ENCODE measurements around the gene CRELD1. TPM values are rescaled to one million over a fixed set of nuclear protein-coding genes. Genes with fewer than 3 reads are reported as not detected.

Gene CRELD1
- total and polyA plus RNA-seq, 10 donors, result 17.7 to 40.9 (median 30.6) TPM

GRCh38 chr3:9913601-9914000 lies 20.0 kb upstream of the CRELD1 start:
- DNase-seq, result no peak
- Histone ChIP-seq H3K27ac (no peak overlapping the region), H3K27me3 (replicated peaks in 1 of 7) (peaks cover 0 to 22% (median 0%) of the 10 kb centered on the region in 7 donors), H3K4me3 (no peak overlapping the region), H3K9me3 (no peaks in the 10 kb centered on the region), H3K36me3 (no peaks in the 10 kb centered on the region), H3K4me1 (peaks cover 10 to 58% (median 38%) of the 10 kb centered on the region in 6 donors)
- intact Hi-C loops (cut with DNase I; ENCODE audit: low total_unique reads), result no loop called here
- WGBS, 5 donors, result 79 to 92% (median 87%) methylated on average over 4 to 5 of the region's 5 CpGs
- TF ChIP-seq CTCF (IDR thresholded peaks at IDR 0.05 in 8 of 11, conservative IDR thresholded peaks at IDR 0.05 in 3 of 11) (no peak), POLR2A (IDR thresholded peaks at IDR 0.05) (no peak), POLR2AphosphoS5 (IDR thresholded peaks at IDR 0.05) (no peak)

GRCh38 chr3:9914011-9914410 lies 19.6 kb upstream of the CRELD1 start:
- intact Hi-C loops (cut with DNase I; ENCODE audit: low total_unique reads), result no loop called here
- Histone ChIP-seq H3K36me3 (no peaks in the 10 kb centered on the region), H3K9me3 (no peaks in the 10 kb centered on the region), H3K4me3 (no peak overlapping the region), H3K27ac (peak overlapping the region in 2 of 8 donors; percentile 79 to 84), H3K27me3 (replicated peaks in 1 of 7) (peaks cover 0 to 22% (median 0%) of the 10 kb centered on the region in 7 donors), H3K4me1 (peaks cover 10 to 62% (median 38%) of the 10 kb centered on the region in 6 donors)
- no peak for DNase-seq
- WGBS, 5 donors, result 75 to 88% (median 87%) methylated on average over 1 of the region's 1 CpG
- TF ChIP-seq POLR2A (IDR thresholded peaks at IDR 0.05), result no peak
- TF ChIP-seq CTCF (IDR thresholded peaks at IDR 0.05 in 8 of 11, conservative IDR thresholded peaks at IDR 0.05 in 3 of 11), result no peak
- no peak for TF ChIP-seq POLR2AphosphoS5 (IDR thresholded peaks at IDR 0.05)

GRCh38 chr3:9914559-9915253 lies 18.9 kb upstream of the CRELD1 start:
- WGBS, 5 donors, result 11 to 37% (median 29%) methylated on average over 11 to 15 of the region's 15 CpGs
- Histone ChIP-seq H3K4me1 (peaks cover 10 to 62% (median 38%) of the 10 kb centered on the region in 6 donors), H3K27ac (peak overlapping the region in 7 of 8 donors; percentile 78 to 86 (median 81)), H3K27me3 (replicated peaks in 1 of 7) (peaks cover 0 to 22% (median 0%) of the 10 kb centered on the region in 7 donors), H3K9me3 (no peaks in the 10 kb centered on the region), H3K4me3 (peak overlapping the region; percentile 47 to 84 (median 56)), H3K36me3 (no peaks in the 10 kb centered on the region)
- DNase-seq, result peak; percentile 69
- TF ChIP-seq CTCF (IDR thresholded peaks at IDR 0.05 in 8 of 11, conservative IDR thresholded peaks at IDR 0.05 in 3 of 11), result no peak
- no peak for TF ChIP-seq POLR2AphosphoS5 (IDR thresholded peaks at IDR 0.05)
- no peak for TF ChIP-seq POLR2A (IDR thresholded peaks at IDR 0.05)
- intact Hi-C loops (cut with DNase I; ENCODE audit: low total_unique reads), result no loop called here
